ENCODE measurements around the gene ABLIM2. TPM values are rescaled to one million over a fixed set of nuclear protein-coding genes. Genes with fewer than 3 reads are reported as not detected.

The ABLIM2 gene
- total and polyA plus RNA-seq, 2 of the 4 experiments (the other 2 are of a cell fraction): under 0.01 to 0.10 TPM

DNA sequence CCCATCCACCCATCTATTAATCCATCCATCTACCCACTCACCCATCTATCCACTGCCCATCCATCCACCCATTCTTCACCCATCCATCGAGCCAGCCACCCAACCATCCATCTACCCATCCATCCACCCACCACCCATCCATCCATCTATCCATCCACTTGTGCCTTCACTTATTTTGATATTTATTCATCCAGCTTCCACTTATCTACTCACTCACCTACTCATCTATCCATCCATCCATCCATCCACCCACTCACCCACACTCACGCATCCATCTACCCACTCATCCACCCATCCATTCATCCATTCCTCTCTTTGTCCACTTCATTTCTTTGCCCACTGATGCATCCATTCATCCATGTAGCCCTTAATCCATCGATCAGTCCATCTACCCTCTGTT, 146.1 kb downstream of the ABLIM2 start:
- no peak overlapping the region for H2BK120ac ChIP-seq (ENCODE audit: low read depth, low read length)
- DNase-seq (no peak), ATAC-seq (ENCODE audit: low read depth) (no peak)
- no TSS peak for BruUV-seq (replicated peaks)
- no peaks in the 10 kb centered on the region for H3K4me1 ChIP-seq (ENCODE audit: control insufficient read depth, insufficient read depth, low read length)
- H3K4me2 ChIP-seq (ENCODE audit: low read depth, low read length): no peak overlapping the region
- no peak overlapping the region for H2AK5ac ChIP-seq (ENCODE audit: low read depth, low read length)
- H2BK15ac ChIP-seq (ENCODE audit: low read depth, low read length): no peak overlapping the region
- no peak overlapping the region for H3K56ac ChIP-seq (ENCODE audit: extremely low read depth, insufficient read depth, low read length)
- H3K9me3 ChIP-seq (ENCODE audit: control insufficient read depth, insufficient read depth, low read length): no peaks in the 10 kb centered on the region
- H2AK9ac ChIP-seq (replicated peaks; ENCODE audit: low read depth, low read length, poor library complexity): no peak overlapping the region
- no peak overlapping the region for H3K27ac ChIP-seq (ENCODE audit: insufficient read depth, low read length)
- H4K91ac ChIP-seq (ENCODE audit: insufficient read depth, low read depth, low read length): no peak overlapping the region
- H2AFZ ChIP-seq (replicated peaks; ENCODE audit: low read length, poor library complexity): no peak overlapping the region
- dilution Hi-C loops (cut with HindIII; ENCODE audit: low sequenced_read_pairs, unreplicated experiment) (no loop called here), in situ Hi-C loops (cut with MboI; ENCODE audit: low sequenced_read_pairs) (no loop called here), intact Hi-C loops (cut with micrococcal nuclease) (no loop called here)
- TF ChIP-seq SMC3 (IDR thresholded peaks at IDR 0.05; ENCODE audit: low read depth, low read length) (no peak), FOS (IDR thresholded peaks at IDR 0.05; ENCODE audit: low read depth, low read length) (no peak), BHLHE40 (IDR thresholded peaks at IDR 0.05; ENCODE audit: low read depth, low read length) (no peak), CHD1 (IDR thresholded peaks at IDR 0.05; ENCODE audit: low read depth, low read length) (no peak), MXI1 (IDR thresholded peaks at IDR 0.05; ENCODE audit: borderline replicate concordance, low read depth, low read length) (no peak), MAZ (IDR thresholded peaks at IDR 0.05; ENCODE audit: borderline replicate concordance, low read depth, low read length) (no peak), NFE2L2 (IDR thresholded peaks at IDR 0.05; ENCODE audit: low read depth, low read length) (no peak), MAFK (IDR thresholded peaks at IDR 0.05; ENCODE audit: low read depth, low read length) (no peak), RCOR1 (IDR thresholded peaks at IDR 0.05; ENCODE audit: insufficient replicate concordance, low read length) (no peak)
- TF ChIP-seq, protein P1, sequence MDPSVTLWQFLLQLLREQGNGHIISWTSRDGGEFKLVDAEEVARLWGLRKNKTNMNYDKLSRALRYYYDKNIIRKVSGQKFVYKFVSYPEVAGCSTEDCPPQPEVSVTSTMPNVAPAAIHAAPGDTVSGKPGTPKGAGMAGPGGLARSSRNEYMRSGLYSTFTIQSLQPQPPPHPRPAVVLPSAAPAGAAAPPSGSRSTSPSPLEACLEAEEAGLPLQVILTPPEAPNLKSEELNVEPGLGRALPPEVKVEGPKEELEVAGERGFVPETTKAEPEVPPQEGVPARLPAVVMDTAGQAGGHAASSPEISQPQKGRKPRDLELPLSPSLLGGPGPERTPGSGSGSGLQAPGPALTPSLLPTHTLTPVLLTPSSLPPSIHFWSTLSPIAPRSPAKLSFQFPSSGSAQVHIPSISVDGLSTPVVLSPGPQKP (IDR thresholded peaks at IDR 0.05; ENCODE audit: borderline replicate concordance, low read depth, low read length): no peak
- TF ChIP-seq, protein P2, sequence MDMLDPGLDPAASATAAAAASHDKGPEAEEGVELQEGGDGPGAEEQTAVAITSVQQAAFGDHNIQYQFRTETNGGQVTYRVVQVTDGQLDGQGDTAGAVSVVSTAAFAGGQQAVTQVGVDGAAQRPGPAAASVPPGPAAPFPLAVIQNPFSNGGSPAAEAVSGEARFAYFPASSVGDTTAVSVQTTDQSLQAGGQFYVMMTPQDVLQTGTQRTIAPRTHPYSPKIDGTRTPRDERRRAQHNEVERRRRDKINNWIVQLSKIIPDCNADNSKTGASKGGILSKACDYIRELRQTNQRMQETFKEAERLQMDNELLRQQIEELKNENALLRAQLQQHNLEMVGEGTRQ (IDR thresholded peaks at IDR 0.05; ENCODE audit: low read depth, low read length): no peak
- no peaks in the 10 kb centered on the region for H3K9me1 ChIP-seq (ENCODE audit: insufficient read depth, low read length)
- no peak overlapping the region for H2BK5ac ChIP-seq (ENCODE audit: low read depth, low read length, poor library complexity, severe bottlenecking)
- H3K23ac ChIP-seq (ENCODE audit: low read depth, low read length): no peak overlapping the region
- H4K20me1 ChIP-seq (ENCODE audit: insufficient read depth, low read length): peaks cover 3% of the 10 kb centered on the region; the same call in 1 of the 2 replicates
- H4K5ac ChIP-seq (ENCODE audit: low read depth, low read length): no peak overlapping the region
- H3K14ac ChIP-seq (replicated peaks; ENCODE audit: low read depth, low read length): no peak overlapping the region
- no peak overlapping the region for H3K9ac ChIP-seq (ENCODE audit: low read depth, low read length)
- no peak overlapping the region for H3K4ac ChIP-seq (ENCODE audit: low read depth, low read length)
- ChIA-PET CTCF (no interaction called here), POLR2A (ENCODE audit: unreplicated experiment) (no interaction called here)
- no peak overlapping the region for H3K18ac ChIP-seq (ENCODE audit: low read depth, low read length)
- no peak overlapping the region for H4K8ac ChIP-seq (ENCODE audit: low read depth in 2 of 2, low read length in 2 of 2)
- H2BK20ac ChIP-seq (ENCODE audit: low read depth, low read length): no peak overlapping the region
- no peaks in the 10 kb centered on the region for H3K79me1 ChIP-seq (ENCODE audit: low read depth in 1 of 2, low read length in 2 of 2)
- peaks cover 67% of the 10 kb centered on the region for H3K27me3 ChIP-seq (ENCODE audit: control insufficient read depth, insufficient read depth, low read length)
- 90 to 100% methylated on average over 1 to 2 of the region's 3 CpGs for WGBS, 2 experiments (ENCODE audit: extremely low coverage in 2 of 2, insufficient read length in 1 of 2)
- no peaks in the 10 kb centered on the region for H3K36me3 ChIP-seq (ENCODE audit: control insufficient read depth, insufficient read depth, low read length)
- H3K4me3 ChIP-seq (ENCODE audit: insufficient read depth, low read depth, low read length): no peak overlapping the region
